Measurements from ENCODE around the gene ZNF827.

Gene ZNF827

GRCh38 chr4:145735827-145736226 is 202.8 kb downstream of the ZNF827 start:
- DNase-seq: no peak

GRCh38 chr4:145735347-145735675 is 203.3 kb downstream of the ZNF827 start:
- DNase-seq: no peak

GRCh38 chr4:145734576-145735346 is 203.9 kb downstream of the ZNF827 start:
- no peak for DNase-seq

- DNase-seq: no peak
Measured at GRCh38 chr4:145734031-145734430, 204.6 kb downstream of the ZNF827 start.

GRCh38 chr4:145732895-145733880 is 205.4 kb downstream of the ZNF827 start:
- DNase-seq: peak; percentile 90

GRCh38 chr4:145732001-145732815 is 206.4 kb downstream of the ZNF827 start:
- peak; percentile 36 for DNase-seq

- DNase-seq: peak; percentile 11
Measured at GRCh38 chr4:145731028-145731427, 207.6 kb downstream of the ZNF827 start.

- DNase-seq: no peak
Measured at GRCh38 chr4:145730026-145730425, 208.6 kb downstream of the ZNF827 start.

- DNase-seq: no peak
Measured at GRCh38 chr4:145723336-145723735, 215.3 kb downstream of the ZNF827 start.

GRCh38 chr4:145722561-145722960 is 216.1 kb downstream of the ZNF827 start:
- no peak for DNase-seq

- DNase-seq: no peak
Measured at GRCh38 chr4:145720656-145721055, 218.0 kb downstream of the ZNF827 start.

- DNase-seq: no peak
Measured at GRCh38 chr4:145719752-145720624, 218.6 kb downstream of the ZNF827 start.

- DNase-seq: no peak
Measured at GRCh38 chr4:145716661-145717200, 221.9 kb downstream of the ZNF827 start.

GRCh38 chr4:145716200-145716599 is 222.4 kb downstream of the ZNF827 start:
- DNase-seq: no peak

- DNase-seq: peak; percentile 53
Measured at GRCh38 chr4:145709843-145710242, 228.8 kb downstream of the ZNF827 start.

- DNase-seq: peak; percentile 70
Measured at GRCh38 chr4:145709336-145709735, 229.3 kb downstream of the ZNF827 start.

Measured in NCI-H146 (cell line).